Fibroblast of lung (primary cell): Measurements from ENCODE around the gene ACAD8. TPM values are rescaled to one million over a fixed set of nuclear protein-coding genes. Genes with fewer than 3 reads are reported as not detected.

Source experiments
- DNase-seq, 2 donors: peaks; one replicate each; pipeline versions ENCODE4 v3.0.0 to v3.0.0-alpha.2; 2010; ENCODE audit warnings: low read depth in 2 of 2
- H2AFZ ChIP-seq: 2 replicates; pipeline ENCODE4 v1.5.1; 2012; ENCODE audit warnings: low read length, control low read depth, inconsistent platforms
- H3K27ac ChIP-seq: 2 replicates; pipeline ENCODE4 v1.5.1; 2011; ENCODE audit warnings: low read length, control low read depth; ENCODE audit not compliant: insufficient read depth
- H3K27me3 ChIP-seq: 2 replicates; pipeline ENCODE4 v1.5.1; 2011; ENCODE audit warnings: mild to moderate bottlenecking, low read length; ENCODE audit not compliant: control insufficient read depth, insufficient read depth
- H3K36me3 ChIP-seq: 2 replicates; pipeline ENCODE4 v1.5.1; 2011; ENCODE audit warnings: low read length; ENCODE audit not compliant: control insufficient read depth, insufficient read depth
- H3K4me1 ChIP-seq: 2 replicates; pipeline ENCODE4 v1.5.1; 2011; ENCODE audit warnings: low read length; ENCODE audit not compliant: control insufficient read depth, insufficient read depth; ENCODE audit errors: extremely low read depth
- H3K4me2 ChIP-seq: 2 replicates; pipeline ENCODE4 v1.5.1; 2011; ENCODE audit warnings: low read length, control low read depth; ENCODE audit not compliant: insufficient read depth; ENCODE audit errors: extremely low read depth
- H3K4me3 ChIP-seq, 4 experiments: fragments of 200-600 bp in 1 of 4; sonication (generic) in 1 of 4; replicated peaks in 1 of 4; 2 replicates each; pipeline ENCODE4 v1.5.1; 2011 to 2016; ENCODE audit warnings: low read length in 4 of 4, low read depth in 3 of 4, mild to moderate bottlenecking in 3 of 4, control low read depth in 2 of 4, inconsistent platforms in 1 of 4, mixed read lengths in 1 of 4; ENCODE audit not compliant: insufficient read depth in 1 of 4; ENCODE audit errors: control extremely low read depth in 1 of 4
- H3K79me2 ChIP-seq: 2 replicates; pipeline ENCODE4 v1.5.1; 2012; ENCODE audit warnings: mild to moderate bottlenecking, low read length, inconsistent platforms; ENCODE audit not compliant: control insufficient read depth, insufficient read depth
- H3K9ac ChIP-seq: 2 replicates; pipeline ENCODE4 v1.5.1; 2011; ENCODE audit warnings: mild to moderate bottlenecking, low read length, control low read depth; ENCODE audit not compliant: insufficient read depth
- H3K9me3 ChIP-seq: 2 replicates; pipeline ENCODE4 v1.5.1; 2012; ENCODE audit warnings: low read depth, low read length; ENCODE audit not compliant: control insufficient read depth, insufficient read depth
- H4K20me1 ChIP-seq: 2 replicates; pipeline ENCODE4 v1.5.1; 2011; ENCODE audit warnings: low read length; ENCODE audit not compliant: control insufficient read depth, insufficient read depth; ENCODE audit errors: extremely low read depth
- EZH2 ChIP-seq: IDR thresholded peaks from 2 replicates; pipeline ENCODE4 v1.5.1; 2012; ENCODE audit warnings: low read length, control low read depth, mild to moderate bottlenecking; ENCODE audit errors: missing control alignments
- polyA plus RNA-seq, 2 donors: library from polyadenylated mRNA; depleted of rRNA in 1 of 2; stranded (reverse) in 1 of 2; unstranded in 1 of 2; fragments of >200 nt; gene quantifications; 2 replicates each; pipeline ENCODE4 v1.2.1, GENCODE V29; 2011 to 2012; ENCODE audit warnings: missing spikeins in 1 of 2
- total RNA-seq: library from RNA; depleted of rRNA; stranded (reverse); fragments of >200 nt; gene quantifications from 2 replicates; pipeline ENCODE4 v1.2.1, GENCODE V29; 2014
- TF ChIP-seq, protein P1 (sequence below), 2 donors: IDR thresholded peaks in 1 of 2; conservative IDR thresholded peaks in 1 of 2; 1 replicate in 1 of 2; 2 replicates in 1 of 2; pipeline ENCODE4 v1.5.1; 2011 to 2012; ENCODE audit warnings: low read length in 2 of 2, control low read depth in 1 of 2, inconsistent platforms in 1 of 2, low read depth in 1 of 2, mild to moderate bottlenecking in 1 of 2

Gene ACAD8
- total and polyA plus RNA-seq, 2 donors (not counting 1 experiment from before 2014, with no cell fraction given) = 16.8 to 19.6 TPM

DNA sequence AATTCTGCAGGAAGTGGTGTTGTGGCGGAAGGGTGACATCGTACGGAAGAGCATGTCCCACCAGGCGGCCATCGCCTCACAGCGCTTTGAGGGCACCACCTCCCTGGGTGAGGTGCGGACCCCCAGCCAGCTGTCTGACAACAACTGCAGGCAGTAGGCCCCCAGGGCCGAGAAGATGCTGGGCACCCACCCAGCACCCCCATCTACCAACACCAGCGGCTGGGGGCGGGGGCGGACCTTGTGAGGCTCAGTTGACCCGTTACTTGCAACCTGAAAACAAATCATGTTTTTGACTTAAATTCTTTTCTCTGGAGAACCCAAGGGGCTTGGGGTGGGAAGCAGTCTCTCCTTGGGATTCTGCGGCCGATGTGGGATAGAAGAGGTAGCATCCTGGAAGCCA lies 7.9 kb upstream of the ACAD8 start:
- no peak overlapping the region for H2AFZ ChIP-seq
- no peaks in the 10 kb centered on the region for H3K9me3 ChIP-seq
- H3K4me3 ChIP-seq = no peak overlapping the region
- no peak for TF ChIP-seq EZH2
- TF ChIP-seq, protein P1, sequence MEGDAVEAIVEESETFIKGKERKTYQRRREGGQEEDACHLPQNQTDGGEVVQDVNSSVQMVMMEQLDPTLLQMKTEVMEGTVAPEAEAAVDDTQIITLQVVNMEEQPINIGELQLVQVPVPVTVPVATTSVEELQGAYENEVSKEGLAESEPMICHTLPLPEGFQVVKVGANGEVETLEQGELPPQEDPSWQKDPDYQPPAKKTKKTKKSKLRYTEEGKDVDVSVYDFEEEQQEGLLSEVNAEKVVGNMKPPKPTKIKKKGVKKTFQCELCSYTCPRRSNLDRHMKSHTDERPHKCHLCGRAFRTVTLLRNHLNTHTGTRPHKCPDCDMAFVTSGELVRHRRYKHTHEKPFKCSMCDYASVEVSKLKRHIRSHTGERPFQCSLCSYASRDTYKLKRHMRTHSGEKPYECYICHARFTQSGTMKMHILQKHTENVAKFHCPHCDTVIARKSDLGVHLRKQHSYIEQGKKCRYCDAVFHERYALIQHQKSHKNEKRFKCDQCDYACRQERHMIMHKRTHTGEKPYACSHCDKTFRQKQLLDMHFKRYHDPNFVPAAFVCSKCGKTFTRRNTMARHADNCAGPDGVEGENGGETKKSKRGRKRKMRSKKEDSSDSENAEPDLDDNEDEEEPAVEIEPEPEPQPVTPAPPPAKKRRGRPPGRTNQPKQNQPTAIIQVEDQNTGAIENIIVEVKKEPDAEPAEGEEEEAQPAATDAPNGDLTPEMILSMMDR (conservative IDR thresholded peaks at IDR 0.05 in 1 of 2, IDR thresholded peaks at IDR 0.05 in 1 of 2; ENCODE audit: low read depth in 1 of 2, low read length in 2 of 2) = no peak
- H3K9ac ChIP-seq = no peak overlapping the region
- H3K79me2 ChIP-seq = no peaks in the 10 kb centered on the region
- no peaks in the 10 kb centered on the region for H3K27me3 ChIP-seq
- no peaks in the 10 kb centered on the region for H3K4me1 ChIP-seq
- no peak for DNase-seq
- no peak overlapping the region for H3K4me2 ChIP-seq
- H4K20me1 ChIP-seq = no peaks in the 10 kb centered on the region
- peaks cover 17% of the 10 kb centered on the region for H3K36me3 ChIP-seq
- no peak overlapping the region for H3K27ac ChIP-seq

DNA sequence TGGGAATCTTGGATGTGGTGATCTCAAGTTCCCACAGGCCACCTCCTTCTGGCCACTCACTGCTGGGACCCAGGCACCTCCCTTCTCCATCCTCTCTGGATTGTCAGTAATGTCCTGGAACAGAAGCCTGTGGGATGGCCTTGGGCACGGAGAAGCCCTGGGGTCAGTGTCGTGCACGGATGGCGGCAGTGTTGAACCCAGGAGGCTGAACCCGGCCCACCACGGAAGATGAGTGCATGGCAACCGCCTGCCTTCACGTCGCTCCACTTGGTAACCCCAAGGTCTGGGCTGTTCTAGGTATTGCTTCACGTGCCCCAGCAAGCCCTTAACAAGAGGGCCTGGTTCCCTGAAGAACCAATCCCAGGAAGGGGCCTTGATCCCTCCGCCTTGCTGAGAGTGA lies 7.3 kb upstream of the ACAD8 start:
- TF ChIP-seq, protein P1 (conservative IDR thresholded peaks at IDR 0.05 in 1 of 2, IDR thresholded peaks at IDR 0.05 in 1 of 2; ENCODE audit: low read depth in 1 of 2, low read length in 2 of 2) = no peak
- no peak for TF ChIP-seq EZH2
- DNase-seq = no peak
- peaks cover 17% of the 10 kb centered on the region for H3K36me3 ChIP-seq

DNA sequence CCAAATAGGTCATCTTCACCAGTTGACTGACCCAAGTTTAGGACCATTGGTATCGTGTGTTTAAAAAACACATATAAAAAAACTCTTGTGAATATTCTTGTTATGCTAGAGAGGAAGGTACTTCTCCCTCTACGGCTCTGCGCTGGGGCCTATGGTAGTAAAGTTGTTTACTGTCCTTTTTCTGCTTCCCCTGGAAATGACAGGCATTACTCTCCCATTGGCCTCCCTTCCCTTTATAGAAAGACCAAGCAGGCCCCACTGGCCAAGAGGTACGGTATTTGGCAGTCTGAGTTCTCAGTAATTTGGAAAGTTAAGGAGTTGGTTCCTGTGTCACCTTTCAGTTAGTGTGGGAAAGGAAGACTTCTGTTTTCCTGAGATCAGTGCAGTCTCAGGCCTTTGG lies 6.7 kb upstream of the ACAD8 start:
- no peak for DNase-seq
- TF ChIP-seq EZH2 = no peak
- TF ChIP-seq, protein P1 (conservative IDR thresholded peaks at IDR 0.05 in 1 of 2, IDR thresholded peaks at IDR 0.05 in 1 of 2; ENCODE audit: low read depth in 1 of 2, low read length in 2 of 2) = no peak
- Histone ChIP-seq H3K79me2 (no peaks in the 10 kb centered on the region), H3K36me3 (peaks cover 17% of the 10 kb centered on the region), H4K20me1 (no peaks in the 10 kb centered on the region), H3K27ac (no peak overlapping the region), H3K4me1 (no peaks in the 10 kb centered on the region), H3K9ac (no peak overlapping the region), H3K9me3 (no peaks in the 10 kb centered on the region), H3K27me3 (no peaks in the 10 kb centered on the region), H3K4me3 (no peak overlapping the region), H2AFZ (no peak overlapping the region), H3K4me2 (no peak overlapping the region)

More for the DNA sequence above, 7.3 kb upstream of the ACAD8 start:
- H3K27ac ChIP-seq = no peak overlapping the region
- no peak overlapping the region for H3K9ac ChIP-seq
- no peaks in the 10 kb centered on the region for H3K4me1 ChIP-seq
- no peak overlapping the region for H2AFZ ChIP-seq
- no peaks in the 10 kb centered on the region for H3K27me3 ChIP-seq
- H3K4me3 ChIP-seq = no peak overlapping the region
- H3K9me3 ChIP-seq = no peaks in the 10 kb centered on the region
- H3K79me2 ChIP-seq = no peaks in the 10 kb centered on the region
- no peak overlapping the region for H3K4me2 ChIP-seq
- no peaks in the 10 kb centered on the region for H4K20me1 ChIP-seq
